Activated T-cell treated with anti-CD3 and anti-CD28 coated beads for 24 hours (primary cell): Measurements from ENCODE around the gene HRH3.

ENCODE experiments used
- DNase-seq: peaks from one replicate; pipeline ENCODE4 v3.0.0-alpha.2; 2020; ENCODE audit warnings: low read depth

Gene HRH3

DNA sequence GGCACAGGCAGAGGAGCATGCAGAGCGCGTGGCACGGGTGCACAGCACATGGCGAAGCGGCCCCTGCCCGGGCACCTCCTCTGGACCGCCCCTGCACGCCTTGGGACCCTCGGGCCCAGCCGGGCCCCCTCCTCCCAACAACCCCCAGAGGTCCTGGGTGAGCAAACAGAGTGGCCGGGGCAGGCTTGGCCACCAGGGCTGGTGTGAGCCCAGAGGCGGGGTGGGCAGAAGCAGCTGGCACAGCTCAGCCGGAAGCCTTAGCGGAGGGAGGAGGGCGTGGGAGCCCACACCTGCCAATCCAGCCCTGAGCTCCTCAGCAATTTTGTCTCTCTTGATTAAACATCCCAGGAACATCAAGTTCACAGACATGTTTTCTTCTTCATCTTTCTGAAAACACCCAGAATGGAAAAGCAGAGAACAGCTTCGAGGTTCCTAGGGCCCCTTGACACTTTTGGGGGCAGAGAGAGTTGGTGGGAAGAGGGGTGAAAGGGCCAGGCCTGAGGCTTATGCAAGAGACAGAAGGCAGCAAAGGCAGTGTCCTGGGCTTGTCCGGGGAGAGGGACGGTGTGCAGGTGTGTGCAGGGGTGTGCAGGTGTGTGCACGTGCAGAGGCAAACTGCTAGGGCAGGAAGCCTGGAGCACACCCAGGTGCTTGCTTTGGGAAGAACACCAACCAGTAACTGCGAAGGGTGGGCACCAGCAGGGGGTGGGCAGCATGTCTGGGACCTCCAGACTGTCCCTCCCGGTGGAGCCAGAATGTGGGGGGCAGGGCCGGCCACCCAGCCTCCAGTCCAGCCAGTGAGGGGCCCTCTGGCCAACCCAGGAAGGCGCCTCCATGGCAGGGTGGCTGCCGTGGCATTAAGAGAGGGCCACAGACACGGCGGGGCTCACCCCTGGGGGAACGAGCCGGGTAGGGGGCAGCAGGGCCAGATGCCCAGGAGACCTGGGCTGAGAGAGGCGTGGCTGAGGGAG lies 4.8 kb downstream of the HRH3 start:
- no peak for DNase-seq

DNA sequence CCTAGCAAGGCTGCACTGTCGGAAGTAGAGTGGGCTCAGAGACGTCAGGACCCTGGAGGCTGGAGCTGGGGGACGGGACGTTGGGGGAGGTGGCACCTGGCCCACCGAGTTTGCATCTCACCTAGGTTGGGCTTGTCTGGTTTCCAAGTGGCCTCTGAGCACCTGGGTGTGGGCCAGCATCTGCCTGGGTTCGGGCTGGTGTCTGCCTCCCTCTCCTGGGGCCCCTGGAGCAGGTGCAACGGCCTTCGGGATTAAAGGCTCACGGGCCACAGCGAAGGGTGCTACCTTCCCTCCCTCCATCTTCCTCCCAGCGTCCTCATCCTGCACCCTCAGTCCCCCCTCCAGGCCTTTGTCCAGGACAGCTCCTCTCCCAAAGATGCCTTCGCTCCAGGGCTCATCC lies 6.0 kb downstream of the HRH3 start:
- no peak for DNase-seq

DNA sequence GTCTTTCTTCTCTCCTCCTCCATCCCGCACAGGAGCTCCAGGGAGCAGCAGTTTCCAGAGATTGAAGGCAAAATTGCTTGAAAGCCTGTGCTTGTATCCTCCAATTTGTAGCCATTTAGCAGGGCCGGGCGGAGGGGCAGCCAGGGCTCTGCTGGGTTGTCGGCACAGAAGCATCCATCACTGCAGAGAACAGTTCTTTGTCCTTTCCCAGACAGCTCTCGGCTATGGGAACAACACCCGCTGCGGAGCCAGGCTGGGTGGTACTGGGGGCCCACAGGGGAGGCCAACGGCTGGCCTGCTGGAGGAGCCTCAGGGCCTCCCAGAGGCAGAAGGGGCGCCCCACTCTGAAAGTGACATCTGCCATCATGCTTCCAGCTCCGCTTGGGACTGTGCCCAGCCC lies 7.8 kb downstream of the HRH3 start:
- no peak for DNase-seq

DNA sequence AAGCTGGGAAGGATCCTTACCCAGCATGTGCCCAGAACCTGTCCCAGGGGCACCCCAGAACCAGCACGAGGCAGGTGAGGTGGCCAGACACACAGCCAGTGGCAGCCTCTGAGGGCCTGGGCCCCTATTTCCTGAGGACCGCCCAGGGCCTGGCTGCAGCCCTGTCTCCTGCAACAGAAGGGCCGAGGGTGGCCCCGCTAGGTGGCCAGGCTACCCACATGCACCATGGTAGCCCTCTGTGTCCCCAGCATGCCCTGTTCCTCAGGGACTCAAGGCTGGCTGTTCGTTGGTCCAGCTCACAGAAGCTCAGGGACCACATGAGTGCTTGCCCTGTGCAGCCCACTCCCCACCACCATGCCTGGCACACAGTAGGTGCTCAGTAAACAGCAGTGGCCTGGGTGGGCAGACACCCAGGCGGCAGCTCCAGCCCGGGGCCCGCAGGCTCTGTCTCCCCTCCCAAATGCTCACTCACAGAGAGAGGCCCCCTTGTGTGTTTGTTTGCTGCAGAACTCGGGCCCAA lies 8.2 kb downstream of the HRH3 start:
- no peak for DNase-seq

DNA sequence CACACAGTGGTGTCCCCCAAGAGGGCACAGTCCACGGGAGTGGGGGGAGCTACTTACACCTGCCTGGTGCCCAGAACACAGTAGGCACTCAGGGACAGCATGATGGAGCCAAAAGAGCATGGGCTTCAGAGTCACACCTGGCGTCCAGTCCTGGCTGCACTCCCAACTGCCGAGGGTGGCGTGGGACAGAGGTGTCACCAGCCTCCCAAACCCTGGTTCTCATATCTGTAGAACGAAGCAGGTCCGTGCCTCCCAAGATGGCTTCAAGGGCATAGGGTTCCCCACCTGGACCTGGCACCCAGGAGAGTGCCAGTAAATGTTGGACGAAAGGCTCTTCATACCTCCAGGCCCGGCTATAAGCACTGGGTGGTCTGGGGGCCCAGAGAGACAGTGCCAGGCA lies 8.9 kb downstream of the HRH3 start:
- DNase-seq = no peak

DNA sequence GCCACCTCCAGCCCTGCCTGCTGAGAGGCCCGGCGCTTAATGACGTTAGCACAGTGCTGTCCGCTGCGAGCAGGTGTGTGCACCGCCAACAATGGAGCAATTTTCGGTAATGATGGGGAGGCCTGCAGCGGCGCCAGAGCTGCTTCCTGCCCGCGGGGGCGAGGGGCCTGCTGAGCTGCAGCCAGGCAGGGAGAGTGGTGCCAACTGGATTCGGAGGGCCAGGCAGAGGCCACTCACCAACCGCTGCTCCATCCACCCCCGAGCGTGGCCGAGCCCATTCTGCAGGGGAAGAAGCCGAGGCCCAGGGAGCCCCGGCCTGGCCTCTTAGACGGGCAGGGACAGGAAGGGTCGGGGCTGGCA lies 9.6 kb downstream of the HRH3 start:
- no peak for DNase-seq

DNA sequence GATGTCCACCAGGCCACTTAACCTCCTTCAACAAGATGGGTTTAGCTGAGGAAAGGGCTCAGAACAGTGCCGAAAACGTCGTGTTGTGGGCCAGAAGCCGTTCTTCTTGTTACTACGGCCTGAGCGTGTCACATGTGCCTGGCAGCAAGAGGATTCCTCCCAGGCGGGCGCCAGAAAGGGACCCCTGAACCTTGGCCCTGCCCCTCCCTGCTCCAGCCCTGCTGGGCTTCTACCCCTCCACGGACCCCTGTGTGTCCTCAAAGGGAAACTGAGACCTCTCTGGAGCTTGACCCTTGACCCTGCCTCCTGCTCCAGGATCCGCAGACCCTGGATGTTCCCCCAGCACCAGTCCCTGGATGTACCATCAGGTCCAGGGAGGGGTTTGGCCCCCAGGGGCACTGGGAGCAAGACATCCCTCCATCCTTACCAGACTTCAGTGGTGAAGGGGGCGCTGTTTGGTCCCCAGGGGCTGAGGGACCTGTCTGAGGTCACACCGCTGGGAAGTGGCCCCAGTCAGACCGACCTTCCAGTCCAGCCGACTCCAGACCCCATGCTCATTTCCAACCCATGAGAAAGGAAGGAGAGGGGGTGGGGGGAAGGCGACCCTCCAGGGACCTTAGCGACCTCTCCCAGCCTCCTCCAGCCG lies 10.1 kb downstream of the HRH3 start:
- DNase-seq = no peak

DNA sequence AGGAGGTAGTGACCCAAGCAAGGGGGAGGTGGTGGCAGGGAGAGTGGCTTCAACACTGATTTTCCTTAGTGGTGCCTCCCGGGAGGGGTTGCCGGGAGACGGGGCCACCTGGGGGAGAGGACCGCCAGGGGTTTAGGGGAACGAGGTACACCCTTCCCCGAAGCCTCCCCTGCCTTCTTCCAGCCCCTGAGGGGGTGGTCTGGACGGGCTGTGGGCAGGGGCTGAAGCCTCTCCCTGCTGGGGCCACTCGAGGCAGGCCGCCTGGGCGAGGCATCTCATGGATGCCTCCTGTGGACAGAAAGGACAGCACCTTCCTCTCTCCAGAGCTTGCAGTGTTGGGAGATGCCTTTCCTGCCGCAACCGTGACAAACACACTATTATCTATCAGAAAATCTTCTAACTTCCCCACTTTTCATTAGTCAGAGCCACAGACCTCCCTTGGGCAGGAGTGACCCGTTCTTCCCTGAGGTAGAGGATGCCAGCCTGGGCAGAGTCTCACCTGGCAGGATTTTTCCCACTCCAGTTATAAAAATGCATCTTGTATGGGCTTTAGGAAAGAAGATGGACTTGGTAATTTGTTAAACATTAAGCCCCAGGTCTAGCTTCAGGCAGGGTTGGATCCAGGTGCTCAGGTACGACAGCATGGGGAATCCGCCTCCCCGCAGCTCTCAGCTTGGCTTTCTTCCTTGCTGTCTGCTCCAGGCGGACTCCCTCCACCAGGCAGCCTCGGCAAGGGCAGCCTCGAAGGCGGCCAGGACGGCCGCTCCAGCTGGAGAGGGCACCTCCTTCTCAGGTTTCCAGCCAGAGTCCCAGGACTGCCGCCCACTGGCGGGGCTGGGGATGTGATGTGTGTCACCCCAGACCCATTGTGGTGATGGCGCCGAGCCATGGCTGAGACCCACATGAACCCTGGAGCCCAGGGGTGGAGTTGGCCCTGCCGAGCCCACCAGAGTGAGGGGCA lies 11.0 kb downstream of the HRH3 start:
- no peak for DNase-seq

DNA sequence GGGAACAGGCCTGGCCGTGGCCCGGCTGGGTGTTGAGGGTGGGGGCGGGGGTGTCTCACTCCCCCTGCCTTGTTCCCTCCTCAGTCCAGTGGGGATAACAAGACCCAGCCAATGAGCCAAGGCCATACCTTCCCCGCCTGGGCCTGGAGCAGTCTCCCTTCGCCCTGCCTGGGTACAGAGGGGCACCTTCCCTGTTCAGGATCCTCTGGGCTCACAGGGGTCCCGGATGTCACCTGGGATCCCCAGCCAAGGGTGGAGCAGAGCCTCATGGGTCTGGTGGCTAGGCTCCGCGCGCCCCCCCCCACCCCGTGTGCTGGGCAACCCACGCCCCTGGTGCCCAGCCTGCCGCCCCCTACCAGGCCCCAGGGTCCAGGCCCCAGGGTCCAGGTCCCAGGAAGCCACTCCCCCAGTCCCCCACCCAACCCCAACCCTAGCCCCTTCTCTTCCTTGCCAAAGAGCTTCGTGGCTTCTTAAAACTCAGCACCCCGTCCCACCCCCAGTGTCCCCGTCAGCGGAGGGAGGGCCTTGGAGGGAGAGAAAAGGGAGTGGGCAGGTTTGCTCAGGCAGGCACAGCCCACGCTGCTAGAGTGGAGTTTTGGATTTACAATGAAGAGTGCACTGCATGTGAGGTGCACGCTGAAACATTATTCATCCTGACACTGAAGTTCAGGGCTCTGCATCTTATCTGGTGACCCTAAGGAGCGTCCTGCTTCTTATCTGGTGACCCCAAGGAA lies 11.8 kb downstream of the HRH3 start:
- no peak for DNase-seq

DNA sequence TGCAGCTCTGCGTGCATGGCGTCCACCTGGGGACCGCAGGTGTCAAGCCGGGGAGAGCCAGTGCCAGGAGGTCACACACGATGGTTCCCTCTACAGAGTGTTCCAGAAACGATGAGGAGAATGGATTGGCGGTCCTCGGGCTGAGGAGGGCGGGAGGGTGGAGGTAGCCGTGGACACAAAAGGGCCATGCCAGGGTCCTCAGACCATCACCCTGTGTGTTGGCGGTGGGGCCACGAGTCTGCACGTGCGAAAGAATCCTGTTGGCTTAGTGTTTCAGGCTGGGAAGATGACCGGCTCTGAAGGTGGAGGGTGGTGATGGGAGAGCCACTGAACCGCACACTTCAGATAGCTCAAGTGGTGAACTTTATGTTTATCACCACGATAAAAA lies 13.7 kb downstream of the HRH3 start:
- no peak for DNase-seq

DNA sequence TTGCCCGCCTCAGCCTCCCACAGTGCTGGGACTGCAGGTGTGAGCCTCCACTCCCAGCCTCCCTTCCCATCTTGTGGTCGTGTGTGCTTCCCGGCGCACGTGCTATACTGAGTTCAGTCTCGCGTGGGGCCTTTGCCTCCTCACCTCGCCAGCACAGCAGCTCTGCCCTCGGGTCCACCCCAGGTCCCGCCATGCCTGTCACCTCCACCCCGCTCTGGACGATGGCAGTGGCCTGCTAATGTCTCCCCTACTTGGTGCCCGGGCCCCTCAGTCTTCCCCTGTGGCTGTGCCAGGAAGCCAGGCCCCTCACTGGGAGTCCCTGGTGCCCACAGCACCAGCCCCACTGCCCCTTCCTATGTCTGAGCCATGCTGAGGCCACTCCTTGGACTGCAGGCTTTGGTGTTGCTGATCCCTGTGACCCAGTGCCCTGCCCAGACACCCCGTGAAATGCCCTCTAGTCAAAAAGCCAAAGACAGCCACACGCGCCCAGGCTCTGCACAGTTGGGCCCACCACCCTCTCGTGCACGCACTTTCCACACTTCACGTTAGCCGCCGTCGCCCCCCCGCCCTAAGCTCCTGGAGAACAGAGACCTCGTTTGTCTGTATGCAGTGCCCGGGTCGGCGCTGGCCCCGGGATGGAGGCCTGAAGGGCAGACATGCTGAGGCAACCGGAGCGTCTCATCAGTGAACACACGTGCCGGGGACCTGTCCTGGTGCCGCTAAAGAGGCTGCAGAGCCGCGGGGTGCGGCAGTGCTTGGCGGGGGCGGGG lies 14.3 kb downstream of the HRH3 start:
- DNase-seq = no peak

DNA sequence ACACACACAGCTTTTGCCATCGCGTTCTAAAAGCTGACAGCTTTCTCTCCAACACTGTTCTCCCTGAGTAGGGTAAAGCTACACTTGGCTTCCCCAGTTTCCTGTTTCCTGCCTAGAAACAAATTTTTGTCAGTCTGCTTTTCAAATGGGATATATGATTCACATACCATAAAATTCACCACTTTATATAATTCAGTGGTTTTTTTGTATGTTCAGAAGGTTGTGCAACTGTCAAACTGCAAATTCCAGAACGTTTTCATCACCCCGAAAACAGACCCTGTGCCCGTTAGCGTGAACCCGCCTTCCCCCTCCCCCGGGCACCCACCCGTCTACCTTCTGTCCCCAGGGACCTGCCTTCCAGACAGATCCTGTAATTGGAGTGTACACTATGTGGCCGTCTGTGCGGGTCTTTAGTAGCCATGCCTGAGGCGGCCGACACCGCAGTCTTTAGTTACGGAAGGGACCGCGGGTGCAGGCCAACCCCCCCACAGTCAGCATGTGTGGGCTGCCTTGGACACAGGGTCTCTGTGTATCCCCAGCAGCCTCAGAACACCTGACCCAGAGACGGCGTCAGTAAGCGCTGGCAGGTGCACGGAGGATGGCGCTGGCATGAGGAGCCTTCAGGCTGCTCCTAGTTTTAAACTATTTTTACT lies 16.6 kb downstream of the HRH3 start:
- no peak for DNase-seq

DNA sequence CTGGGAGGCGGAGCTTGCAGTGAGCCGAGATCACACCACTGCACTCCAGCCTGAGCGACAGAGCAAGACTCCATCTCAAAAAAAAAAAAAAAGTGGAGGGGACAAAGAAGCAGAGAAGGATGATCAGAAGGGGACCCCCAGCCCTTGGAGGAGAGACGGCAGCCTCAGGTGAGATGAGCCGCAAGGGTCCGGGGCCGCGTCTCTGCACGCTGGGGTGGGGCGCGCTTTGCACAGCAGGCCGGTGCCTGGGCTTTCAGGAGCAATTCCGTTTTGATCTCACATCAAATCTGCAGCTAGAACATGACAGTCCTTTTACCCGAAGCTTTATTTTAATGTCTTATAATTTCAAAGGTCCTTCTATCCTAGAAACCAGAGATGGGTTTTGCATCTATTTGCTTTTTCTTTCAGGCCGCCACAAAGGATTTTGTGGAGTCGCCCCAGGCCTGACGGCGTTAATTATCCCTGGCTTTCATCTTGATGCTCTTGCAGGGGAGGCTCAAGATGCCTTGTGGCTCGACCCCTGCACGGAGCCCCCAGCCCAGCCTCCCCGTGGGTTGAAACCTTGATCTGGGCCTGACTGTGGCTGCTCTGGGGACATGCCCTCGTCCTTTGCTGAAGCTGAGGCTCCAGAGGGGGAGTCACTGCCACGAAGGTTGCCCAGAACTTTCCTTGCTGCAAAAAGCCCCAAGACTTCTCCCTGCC lies 17.3 kb downstream of the HRH3 start:
- no peak for DNase-seq

DNA sequence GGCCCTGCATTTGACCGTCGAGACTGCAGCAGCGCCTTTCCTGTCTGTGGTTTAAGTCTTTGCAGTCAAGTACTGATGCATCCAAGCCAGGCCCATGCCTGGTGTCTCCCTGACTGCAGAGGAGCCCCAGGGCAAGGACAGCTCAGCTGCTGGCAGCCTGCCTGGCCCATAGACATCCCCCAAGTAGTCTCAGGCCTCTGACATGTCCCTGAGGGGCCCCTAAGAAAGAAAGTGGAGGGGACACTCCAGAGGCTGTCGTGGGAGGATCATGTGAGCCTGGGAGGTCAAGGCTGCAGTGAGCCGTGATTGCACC lies 18.0 kb downstream of the HRH3 start:
- DNase-seq = no peak

DNA sequence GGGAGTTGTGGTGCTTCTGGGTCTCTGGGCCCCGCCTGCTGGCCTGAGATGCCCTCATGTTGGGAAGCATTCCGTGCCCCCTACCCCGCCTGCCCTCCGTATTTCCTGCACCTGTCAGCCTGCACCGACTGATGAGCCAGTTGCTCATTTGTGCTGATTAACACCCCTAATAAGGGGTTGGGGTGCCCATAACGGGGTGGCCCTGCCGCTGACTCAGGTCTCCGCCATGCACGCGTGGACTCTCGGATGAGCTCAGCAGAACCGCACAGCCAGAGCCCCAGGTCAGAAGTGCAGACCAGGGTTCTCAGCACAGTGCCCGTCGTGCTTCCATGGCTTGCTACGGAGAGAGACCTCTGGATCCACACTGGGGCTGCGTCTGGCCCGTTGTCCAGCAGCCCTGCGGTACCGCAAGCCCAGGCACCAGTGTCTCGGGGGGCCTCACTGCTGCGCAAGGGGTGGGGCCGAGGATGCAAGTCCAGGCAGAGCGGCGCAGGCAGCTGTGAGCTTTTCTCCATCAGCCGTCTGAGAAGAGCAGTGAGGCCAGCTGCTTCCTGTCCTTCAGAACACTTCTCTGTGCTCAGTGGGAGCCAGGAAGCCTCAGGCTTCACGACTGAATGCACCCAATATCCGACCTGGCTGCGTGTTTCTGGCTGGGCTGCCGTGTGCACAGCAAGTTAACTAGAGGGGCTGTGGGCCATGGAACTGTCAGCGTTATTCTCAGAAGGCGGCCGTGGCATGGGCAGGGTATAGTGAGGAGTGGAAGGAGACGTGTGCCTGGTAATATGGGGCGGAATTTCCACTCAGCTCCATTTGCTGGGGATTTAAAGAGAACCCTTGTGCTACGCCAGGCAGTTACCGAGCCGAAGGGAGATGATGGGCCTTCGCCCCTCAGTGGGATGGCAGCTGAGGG lies 18.6 kb downstream of the HRH3 start:
- DNase-seq = no peak

DNA sequence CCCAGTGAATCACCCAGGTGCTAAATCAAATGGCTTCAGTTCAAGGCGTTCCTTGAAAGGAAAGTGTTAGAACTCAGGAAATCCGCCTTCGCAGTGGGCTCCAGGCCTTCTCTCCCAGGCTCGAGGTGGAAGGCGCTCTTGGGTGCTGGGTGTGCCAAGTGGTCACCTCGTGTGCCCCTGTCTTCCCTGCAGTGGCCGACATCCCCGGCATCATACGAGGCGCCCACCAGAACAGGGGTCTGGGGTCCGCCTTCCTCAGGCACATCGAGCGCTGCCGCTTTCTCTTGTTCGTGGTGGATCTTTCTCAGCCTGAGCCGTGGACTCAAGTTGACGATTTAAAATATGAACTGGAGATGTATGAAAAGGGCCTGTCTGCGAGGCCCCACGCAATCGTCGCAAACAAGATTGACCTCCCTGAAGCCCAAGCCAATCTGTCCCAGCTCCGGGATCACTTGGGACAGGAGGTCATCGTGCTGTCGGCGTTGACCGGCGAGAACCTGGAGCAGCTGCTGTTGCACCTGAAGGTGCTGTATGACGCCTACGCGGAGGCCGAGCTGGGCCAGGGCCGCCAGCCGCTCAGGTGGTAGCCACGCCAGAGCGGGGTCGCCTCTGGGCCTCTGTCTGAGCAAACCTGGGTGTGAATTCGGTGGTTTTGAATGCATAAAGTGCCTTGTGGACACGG lies 19.4 kb downstream of the HRH3 start:
- DNase-seq = no peak

DNA sequence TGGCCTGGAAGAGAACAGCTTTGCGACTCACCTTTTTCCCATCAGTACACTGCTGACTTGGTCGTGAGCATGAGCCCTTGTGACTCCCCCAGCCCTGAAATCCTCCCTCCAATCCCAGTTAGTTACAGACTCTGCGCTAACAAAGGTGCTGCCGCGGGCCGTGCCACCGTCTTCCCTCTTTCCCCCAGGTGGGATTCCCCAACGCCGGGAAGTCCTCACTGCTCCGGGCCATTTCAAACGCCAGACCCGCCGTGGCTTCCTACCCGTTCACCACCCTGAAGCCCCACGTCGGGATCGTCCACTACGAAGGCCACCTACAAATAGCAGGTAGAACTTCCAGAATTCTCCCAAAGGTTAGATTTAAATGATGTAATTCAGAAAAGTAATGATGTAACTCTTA lies 21.1 kb downstream of the HRH3 start:
- DNase-seq = no peak

DNA sequence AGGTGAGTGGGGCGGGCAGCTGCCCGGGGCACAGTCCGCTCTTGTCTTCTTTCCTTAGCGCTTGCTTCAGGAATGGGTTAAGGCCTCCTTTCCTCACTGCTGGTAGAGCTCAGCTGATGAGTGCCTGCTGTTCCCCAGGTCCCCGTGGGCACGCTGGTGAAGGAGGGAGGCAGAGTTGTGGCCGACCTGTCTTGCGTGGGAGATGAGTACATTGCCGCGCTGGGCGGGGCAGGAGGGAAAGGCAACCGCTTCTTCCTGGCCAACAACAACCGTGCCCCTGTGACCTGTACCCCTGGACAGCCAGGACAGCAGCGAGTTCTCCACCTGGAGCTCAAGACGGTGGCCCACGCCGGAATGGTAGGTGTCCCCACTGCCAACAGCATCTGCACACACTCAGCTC lies 21.6 kb downstream of the HRH3 start:
- DNase-seq = no peak
